RWPE1 (cell line): ENCODE measurements around the gene ZNF318.

Experiments used
- CTCF ChIA-PET: fragments of 350-600 bp; sonication (Branson Sonifier 250); formaldehyde crosslinking; extraction: SDS; loops from one replicate; lab custom pipeline; 2021; lab: Yijun Ruan, JAX
- POLR2A ChIA-PET: fragments of 400-600 bp; formaldehyde crosslinking; extraction: SDS; loops from one replicate; lab custom pipeline; 2020; ENCODE audit warnings: antibody characterized with exemption; ENCODE audit not compliant: low non-redundant PET; lab: Yijun Ruan, JAX
- DNase-seq: peaks from one replicate; pipeline ENCODE4 v3.0.0; 2012; ENCODE audit warnings: low spot score
- H3K27ac ChIP-seq: fragments of 450-650 bp; 2 replicates; pipeline ENCODE4 v1.5.1; 2017
- TF ChIP-seq, protein P1 (sequence below): fragments of 450-650 bp; conservative IDR thresholded peaks from 2 replicates; pipeline ENCODE4 v1.5.1; 2017; ENCODE audit warnings: low read depth, mild to moderate bottlenecking

ZNF318 gene

DNA sequence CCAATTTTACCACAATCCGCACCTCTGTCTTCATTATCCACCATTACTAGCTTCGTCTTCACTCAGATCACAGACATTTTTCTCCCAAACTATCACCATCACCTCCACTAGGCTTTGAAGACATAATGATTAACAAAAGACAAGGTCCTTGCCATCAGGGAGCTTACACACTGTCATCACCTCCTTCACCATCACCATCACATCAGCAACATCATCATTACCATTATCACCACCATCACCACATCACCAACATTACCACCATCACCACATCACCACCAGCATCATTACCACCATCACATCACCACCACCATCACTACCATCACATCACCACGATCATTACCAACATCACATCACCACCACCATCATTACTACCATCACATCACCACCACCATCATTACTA, 75.7 kb downstream of the ZNF318 start:
- no peak overlapping the region for H3K27ac ChIP-seq
- TF ChIP-seq, protein P1, sequence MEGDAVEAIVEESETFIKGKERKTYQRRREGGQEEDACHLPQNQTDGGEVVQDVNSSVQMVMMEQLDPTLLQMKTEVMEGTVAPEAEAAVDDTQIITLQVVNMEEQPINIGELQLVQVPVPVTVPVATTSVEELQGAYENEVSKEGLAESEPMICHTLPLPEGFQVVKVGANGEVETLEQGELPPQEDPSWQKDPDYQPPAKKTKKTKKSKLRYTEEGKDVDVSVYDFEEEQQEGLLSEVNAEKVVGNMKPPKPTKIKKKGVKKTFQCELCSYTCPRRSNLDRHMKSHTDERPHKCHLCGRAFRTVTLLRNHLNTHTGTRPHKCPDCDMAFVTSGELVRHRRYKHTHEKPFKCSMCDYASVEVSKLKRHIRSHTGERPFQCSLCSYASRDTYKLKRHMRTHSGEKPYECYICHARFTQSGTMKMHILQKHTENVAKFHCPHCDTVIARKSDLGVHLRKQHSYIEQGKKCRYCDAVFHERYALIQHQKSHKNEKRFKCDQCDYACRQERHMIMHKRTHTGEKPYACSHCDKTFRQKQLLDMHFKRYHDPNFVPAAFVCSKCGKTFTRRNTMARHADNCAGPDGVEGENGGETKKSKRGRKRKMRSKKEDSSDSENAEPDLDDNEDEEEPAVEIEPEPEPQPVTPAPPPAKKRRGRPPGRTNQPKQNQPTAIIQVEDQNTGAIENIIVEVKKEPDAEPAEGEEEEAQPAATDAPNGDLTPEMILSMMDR = no peak
- ChIA-PET POLR2A (no interaction called here), CTCF (no interaction called here)
- no peak for DNase-seq

DNA sequence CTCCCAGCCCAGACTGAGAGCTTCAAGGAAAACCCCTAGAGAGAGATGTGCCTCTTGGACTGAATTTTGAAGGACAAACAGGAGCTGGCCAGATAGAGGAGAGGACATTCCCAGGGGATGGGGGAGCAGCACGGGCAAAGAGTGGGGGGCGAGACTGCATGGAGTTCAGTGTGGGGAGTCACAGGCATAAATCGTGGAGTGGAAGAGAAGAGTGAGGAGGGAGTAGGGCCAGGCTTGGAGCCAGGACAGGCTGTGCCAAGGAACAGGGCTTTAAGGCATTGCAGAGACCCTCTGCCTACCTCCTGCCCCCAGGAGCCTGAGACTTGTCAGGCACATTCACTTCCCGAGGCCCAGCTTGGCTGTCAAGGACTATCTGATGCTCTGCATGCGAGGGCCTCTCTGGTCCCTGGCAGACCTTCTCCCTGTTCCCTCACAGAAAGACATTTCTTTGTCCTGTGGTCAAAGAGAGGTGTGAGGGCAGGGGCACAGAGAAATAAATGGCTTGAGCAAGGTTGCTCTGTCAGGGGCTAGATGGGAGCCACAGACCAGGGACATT, 76.6 kb downstream of the ZNF318 start:
- DNase-seq = no peak
- CTCF ChIA-PET = no interaction called here
- TF ChIP-seq, protein P1 = no peak
- POLR2A ChIA-PET = no interaction called here
- no peak overlapping the region for H3K27ac ChIP-seq

DNA sequence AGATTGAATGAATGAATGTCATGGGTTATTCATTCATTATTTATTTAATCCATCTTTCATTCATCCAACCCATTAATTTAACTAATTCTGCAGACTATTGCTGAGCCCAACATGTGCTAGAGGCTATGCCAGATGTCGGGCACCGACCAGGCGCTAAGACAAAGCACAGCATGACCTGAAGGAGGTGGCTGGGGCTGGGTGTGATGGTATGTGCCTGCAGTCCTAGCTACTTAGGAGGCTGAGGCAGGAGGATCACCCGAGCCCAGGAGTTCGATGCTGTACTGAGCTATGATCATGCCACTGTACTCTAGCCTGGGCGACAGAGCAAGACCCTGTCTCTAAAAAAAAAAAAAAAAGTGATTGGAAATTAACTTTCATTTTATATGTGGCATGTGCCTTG, 77.1 kb downstream of the ZNF318 start:
- ChIA-PET POLR2A (no interaction called here), CTCF (interaction anchor here (0.7 kb wide), 1 partner anchor 30 kb away, joined by 3 read pairs; no protein-coding TSS in a partner anchor)
- TF ChIP-seq, protein P1 = no peak
- DNase-seq = no peak
- no peak overlapping the region for H3K27ac ChIP-seq

DNA sequence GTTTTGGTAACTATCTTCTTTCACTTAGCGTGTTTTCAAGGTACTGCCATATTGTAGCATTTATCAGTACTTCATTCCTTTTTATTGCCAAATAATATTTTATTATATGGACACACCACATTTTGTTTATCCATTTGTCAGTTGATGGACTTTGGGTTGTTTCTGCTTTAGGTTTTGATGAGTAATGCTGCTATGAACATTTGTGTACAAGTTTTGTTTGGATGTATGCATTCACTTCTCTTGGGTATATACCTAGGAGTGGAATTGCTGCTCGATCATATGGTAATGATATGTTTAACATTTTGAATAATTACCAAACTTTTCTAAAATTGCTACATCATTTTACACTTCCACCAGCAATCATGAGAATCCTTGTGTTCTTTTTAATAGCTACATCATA, 77.7 kb downstream of the ZNF318 start:
- DNase-seq = no peak
- H3K27ac ChIP-seq = no peak overlapping the region
- TF ChIP-seq, protein P1 = no peak
- CTCF ChIA-PET = interaction anchor here (0.7 to 1.2 kb wide), 2 partner anchors 31 to 42 kb away, joined by 3 to 4 read pairs; no protein-coding TSS in a partner anchor
- POLR2A ChIA-PET = no interaction called here

DNA sequence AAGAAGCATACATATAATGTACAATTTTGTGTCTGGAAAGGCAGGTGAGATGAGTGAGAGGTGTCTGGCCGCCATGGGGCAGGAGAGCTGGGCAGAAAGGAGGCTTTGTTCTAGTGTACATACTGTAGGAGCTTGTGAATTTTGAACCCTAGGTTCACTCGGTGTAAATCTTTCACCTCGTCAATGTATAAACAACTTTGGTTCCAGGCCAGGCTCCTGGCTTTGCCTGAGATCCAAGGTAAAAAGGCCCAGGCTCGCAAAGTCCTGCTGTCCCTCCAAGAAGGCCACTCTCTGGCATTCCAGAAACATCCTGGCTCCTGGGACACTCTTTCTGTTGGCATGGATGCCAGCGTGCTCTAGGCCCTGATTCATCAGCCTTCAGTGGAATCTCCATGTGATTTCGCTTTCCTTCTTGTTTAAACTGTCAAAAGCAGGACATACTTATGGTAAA, 78.5 kb downstream of the ZNF318 start:
- TF ChIP-seq, protein P1 = no peak
- no peak overlapping the region for H3K27ac ChIP-seq
- no peak for DNase-seq
- CTCF ChIA-PET = interaction anchor here (0.6 to 1.2 kb wide), 2 partner anchors 37 to 43 kb away, joined by 3 to 4 read pairs; no protein-coding TSS in a partner anchor
- POLR2A ChIA-PET = no interaction called here

DNA sequence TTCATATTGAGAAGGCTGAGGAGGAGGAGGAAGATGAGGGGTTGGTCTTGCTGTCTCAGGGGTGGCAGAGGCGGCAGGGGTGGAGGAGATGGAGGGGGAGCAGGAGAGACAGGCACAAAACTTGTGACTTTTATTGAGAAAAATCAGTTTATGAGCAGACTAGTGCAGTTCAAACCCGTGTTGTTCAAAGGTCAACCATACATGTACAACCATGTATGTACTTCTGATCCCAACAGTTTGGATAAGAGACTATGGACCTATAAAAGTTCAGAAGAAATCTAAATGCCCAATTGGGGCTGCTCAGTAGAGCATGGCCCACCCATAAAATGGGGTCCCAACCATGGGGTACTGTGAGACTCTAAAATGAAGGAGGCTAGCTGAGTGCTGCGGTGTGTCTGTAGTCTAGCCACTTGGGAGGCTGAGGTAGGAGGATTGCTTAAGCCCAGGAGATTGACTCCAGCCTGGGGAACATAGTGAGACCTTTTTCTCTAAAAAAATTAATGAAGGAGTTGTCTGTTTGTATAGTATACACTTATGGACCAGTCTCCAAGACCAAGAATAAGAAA, 79.0 kb downstream of the ZNF318 start:
- ChIA-PET CTCF (interaction anchor here (1.2 kb wide), 1 partner anchor 44 kb away, joined by 4 read pairs; no protein-coding TSS in a partner anchor), POLR2A (no interaction called here)
- DNase-seq = no peak
- TF ChIP-seq, protein P1 = no peak
- no peak overlapping the region for H3K27ac ChIP-seq
